H1 (cell line): ENCODE measurements around the gene S100A4. TPM values are rescaled to one million over a fixed set of nuclear protein-coding genes. Genes with fewer than 3 reads are reported as not detected.

ENCODE experiments used
- CTCF ChIA-PET: fragments of 300-600 bp; sonication (Branson Sonifier 250); formaldehyde crosslinking; loops from one replicate; lab custom pipeline; 2021; ENCODE audit not compliant: partially characterized antibody; lab: Charles Lee
- POLR2A ChIA-PET: fragments of 300-600 bp; sonication (Branson Sonifier 250); formaldehyde crosslinking; loops from one replicate; lab custom pipeline; 2021; ENCODE audit warnings: inconsistent platforms; ENCODE audit not compliant: partially characterized antibody; lab: Charles Lee
- DNase-seq, 2 experiments: peaks; one replicate each; pipeline versions ENCODE4 v3.0.0 to v3.0.0-alpha.2; 2010 to 2022; ENCODE audit warnings: low spot score in 2 of 2, low read depth in 1 of 2, mixed read lengths in 1 of 2
- FAIRE-seq: peaks from 2 replicates; lab custom pipeline; 2011; peaks lifted over from hg19 to GRCh38; lab: Jason Lieb, UNC
- H2AFZ ChIP-seq: 2 replicates; pipeline ENCODE4 v1.8.1; 2012; ENCODE audit warnings: low read length, inconsistent platforms
- H2AK5ac ChIP-seq: 2 replicates; pipeline ENCODE4 v1.6.1; 2013; ENCODE audit warnings: low read depth, low read length
- H2BK120ac ChIP-seq: replicated peaks from 2 replicates; pipeline ENCODE3; 2013; ENCODE audit warnings: low read depth, low read length, inconsistent platforms
- H2BK12ac ChIP-seq: 2 replicates; pipeline ENCODE4 v1.6.1; 2013; ENCODE audit warnings: low read depth, low read length
- H2BK15ac ChIP-seq: 2 replicates; pipeline ENCODE4 v1.6.1; 2013; ENCODE audit warnings: low read length
- H2BK20ac ChIP-seq: 2 replicates; pipeline ENCODE4 v1.6.1; 2013; ENCODE audit warnings: low read length
- H2BK5ac ChIP-seq: 2 replicates; pipeline ENCODE4 v1.6.1; 2013; ENCODE audit warnings: low read depth, low read length
- H3K14ac ChIP-seq: 2 replicates; pipeline ENCODE4 v1.6.1; 2013; ENCODE audit warnings: inconsistent platforms; ENCODE audit not compliant: insufficient read length
- H3K18ac ChIP-seq: 2 replicates; pipeline ENCODE4 v1.6.1; 2013; ENCODE audit warnings: low read length; ENCODE audit errors: extremely low read depth
- H3K23ac ChIP-seq: 2 replicates; pipeline ENCODE4 v1.6.1; 2013; ENCODE audit warnings: inconsistent platforms; ENCODE audit not compliant: insufficient read length
- H3K23me2 ChIP-seq: 2 replicates; pipeline ENCODE4 v1.6.1; 2013; ENCODE audit warnings: low read depth, low read length
- H3K27ac ChIP-seq: 2 replicates; pipeline ENCODE4 v1.6.1; 2011; ENCODE audit warnings: low read depth, low read length, inconsistent platforms
- H3K27me3 ChIP-seq, 4 experiments: replicated peaks in 1 of 4; 1 replicate in 1 of 4; 2 replicates in 3 of 4; pipeline versions ENCODE4 v1.6.1 to v1.8.1; 2011 to 2013; ENCODE audit warnings: low read length in 3 of 4, mild to moderate bottlenecking in 3 of 4, inconsistent platforms in 2 of 4, mixed read lengths in 2 of 4, moderate library complexity in 1 of 4; ENCODE audit not compliant: control insufficient read depth in 3 of 4, insufficient read depth in 3 of 4; ENCODE audit errors: extremely low read depth in 1 of 4
- H3K36me3 ChIP-seq, 4 experiments: 2 replicates each; pipeline versions ENCODE4 v1.6.1 to v1.8.1; 2011 to 2013; ENCODE audit warnings: mild to moderate bottlenecking in 4 of 4, low read length in 3 of 4, moderate library complexity in 2 of 4, control low read depth in 1 of 4, inconsistent platforms in 1 of 4; ENCODE audit not compliant: insufficient read depth in 4 of 4, control insufficient read depth in 2 of 4
- H3K4ac ChIP-seq: replicated peaks from 2 replicates; pipeline ENCODE3; 2013; ENCODE audit warnings: low read length, low read depth, mixed read lengths, inconsistent platforms; ENCODE audit not compliant: insufficient read length
- H3K4me1 ChIP-seq, 4 experiments: replicated peaks in 1 of 4; 1 replicate in 1 of 4; 2 replicates in 3 of 4; pipeline versions ENCODE4 v1.6.1 to v1.8.1; 2011 to 2013; ENCODE audit warnings: low read length in 3 of 4, inconsistent platforms in 2 of 4, mixed read lengths in 1 of 4; ENCODE audit not compliant: insufficient read depth in 4 of 4, control insufficient read depth in 3 of 4
- H3K4me2 ChIP-seq, 2 experiments: 2 replicates each; pipeline versions ENCODE4 v1.6.1 to v1.8.1; 2011 to 2013; ENCODE audit warnings: low read depth in 2 of 2, low read length in 2 of 2, control low read depth in 1 of 2, inconsistent platforms in 1 of 2, mild to moderate bottlenecking in 1 of 2; ENCODE audit not compliant: insufficient read depth in 1 of 2
- H3K4me3 ChIP-seq, 4 experiments: fragments of 200-600, 300-600 bp in 1 of 4; sonication (generic), shearing (Covaris generic), sonication (Bioruptor Twin) in 1 of 4; 2 replicates each; pipeline versions ENCODE4 v1.5.1 to v1.8.1; 2011 to 2016; ENCODE audit warnings: low read length in 4 of 4, low read depth in 3 of 4, control low read depth in 2 of 4, inconsistent platforms in 2 of 4, mild to moderate bottlenecking in 2 of 4, mixed read lengths in 1 of 4, moderate library complexity in 1 of 4; ENCODE audit not compliant: insufficient read depth in 2 of 4; ENCODE audit errors: extremely low read depth in 1 of 4
- H3K56ac ChIP-seq: replicated peaks from 2 replicates; pipeline ENCODE3; 2013; ENCODE audit warnings: low read depth, mild to moderate bottlenecking, mixed read lengths, low read length, inconsistent platforms; ENCODE audit not compliant: insufficient read length
- H3K79me1 ChIP-seq: 2 replicates; pipeline ENCODE4 v1.6.1; 2013; ENCODE audit warnings: low read depth, low read length, control low read depth
- H3K79me2 ChIP-seq, 2 experiments: 2 replicates each; pipeline versions ENCODE4 v1.6.1 to v1.8.1; 2012 to 2013; ENCODE audit warnings: low read length in 2 of 2, mild to moderate bottlenecking in 2 of 2, inconsistent platforms in 1 of 2; ENCODE audit not compliant: insufficient read depth in 2 of 2, control insufficient read depth in 1 of 2
- H3K9ac ChIP-seq, 4 experiments: replicated peaks in 1 of 4; 1 replicate in 1 of 4; 2 replicates in 3 of 4; pipeline versions ENCODE4 v1.6.1 to v1.8.1; 2011 to 2013; ENCODE audit warnings: low read depth in 3 of 4, low read length in 3 of 4, control low read depth in 2 of 4, mild to moderate bottlenecking in 2 of 4, moderate library complexity in 2 of 4, inconsistent platforms in 1 of 4; ENCODE audit errors: extremely low read depth in 1 of 4
- H3K9me3 ChIP-seq, 2 experiments: 2 replicates each; pipeline versions ENCODE4 v1.6.1 to v1.8.1; 2012 to 2013; ENCODE audit warnings: mild to moderate bottlenecking in 2 of 2, moderate library complexity in 2 of 2, control low read depth in 1 of 2, inconsistent platforms in 1 of 2, low read depth in 1 of 2, low read length in 1 of 2, mixed read lengths in 1 of 2; ENCODE audit not compliant: insufficient read depth in 2 of 2
- H4K20me1 ChIP-seq, 2 experiments: replicated peaks in 1 of 2; 2 replicates each; pipeline versions ENCODE3 to v1.8.1; 2011 to 2013; ENCODE audit warnings: inconsistent platforms in 2 of 2, low read length in 2 of 2, mild to moderate bottlenecking in 1 of 2; ENCODE audit not compliant: insufficient read depth in 2 of 2, control insufficient read depth in 1 of 2
- H4K5ac ChIP-seq: 2 replicates; pipeline ENCODE4 v1.6.1; 2013; ENCODE audit warnings: low read length, low read depth, mixed read lengths, inconsistent platforms; ENCODE audit not compliant: insufficient read length
- H4K8ac ChIP-seq: 2 replicates; pipeline ENCODE4 v1.8.0; 2013; ENCODE audit warnings: mild to moderate bottlenecking, moderate library complexity, low read length, inconsistent platforms; ENCODE audit not compliant: insufficient read depth; ENCODE audit errors: extremely low read depth
- H4K91ac ChIP-seq: replicated peaks from 2 replicates; pipeline ENCODE3; 2013; ENCODE audit warnings: low read length, mixed read lengths, inconsistent platforms; ENCODE audit not compliant: insufficient read length
- CEBPB ChIP-seq: IDR thresholded peaks from 2 replicates; pipeline ENCODE4 v1.6.1; 2012; ENCODE audit warnings: low read depth, low read length
- EZH2 ChIP-seq: fragments of 200-600 bp; sonication (generic); IDR thresholded peaks from 2 replicates; pipeline ENCODE4 v1.7.1; 2012; ENCODE audit warnings: low read depth, mild to moderate bottlenecking, moderate library complexity, low read length, inconsistent platforms; ENCODE audit not compliant: severe bottlenecking
- HDAC6 ChIP-seq: IDR thresholded peaks from one replicate; pipeline ENCODE4 v1.7.1; 2012; ENCODE audit warnings: low read depth, mild to moderate bottlenecking, inconsistent platforms, low read length, moderate library complexity
- NANOG ChIP-seq: IDR thresholded peaks from 2 replicates; pipeline ENCODE4 v1.6.1; 2011; ENCODE audit warnings: low read length, low read depth, mild to moderate bottlenecking, inconsistent platforms; ENCODE audit not compliant: insufficient read depth, poor library complexity, severe bottlenecking
- RAD21 ChIP-seq, 2 experiments: IDR thresholded peaks in 1 of 2; conservative IDR thresholded peaks in 1 of 2; 2 replicates each; pipeline ENCODE4 v1.6.1; 2011; ENCODE audit warnings: low read depth in 2 of 2, low read length in 2 of 2, improper control_type of control experiment in 1 of 2, inconsistent platforms in 1 of 2, mild to moderate bottlenecking in 1 of 2, moderate library complexity in 1 of 2
- SP1 ChIP-seq: IDR thresholded peaks from 2 replicates; pipeline ENCODE4 v1.6.1; 2011; ENCODE audit warnings: low read depth, low read length
- SP2 ChIP-seq: IDR thresholded peaks from 2 replicates; pipeline ENCODE4 v1.6.1; 2012; ENCODE audit warnings: mild to moderate bottlenecking, low read length, inconsistent platforms
- SP4 ChIP-seq: IDR thresholded peaks from 2 replicates; pipeline ENCODE4 v1.6.1; 2012; ENCODE audit warnings: low read length, inconsistent platforms
- SUZ12 ChIP-seq: fragments of 200-600 bp; sonication (generic); IDR thresholded peaks from 2 replicates; pipeline ENCODE4 v1.6.1; 2012; ENCODE audit warnings: mild to moderate bottlenecking, inconsistent platforms, low read length, moderate library complexity, mixed read lengths
- TCF12 ChIP-seq: IDR thresholded peaks from 2 replicates; pipeline ENCODE4 v1.6.1; 2011; ENCODE audit warnings: low read depth, mild to moderate bottlenecking, low read length
- WGBS, 2 experiments: shearing (Covaris generic) in 1 of 2; methylation state at CpG; one replicate each; pipeline versions ENCODE4 v1.1.6 to v1.1.7; 2013 to 2015; ENCODE audit warnings: low lambda C conversion rate in 2 of 2, mixed read lengths in 2 of 2, inconsistent platforms in 1 of 2, low coverage in 1 of 2, missing lambda C conversion rate in 1 of 2; ENCODE audit not compliant: insufficient replicate concordance in 2 of 2, insufficient coverage in 1 of 2, insufficient read length in 1 of 2; ENCODE audit errors: extremely low coverage in 1 of 2, missing lambda C conversion rate in 1 of 2; 5-methylcytosine and 5-hydroxymethylcytosine counted together
- polyA plus RNA-seq, 7 experiments: library from polyadenylated mRNA; depleted of rRNA in 3 of 7; stranded (reverse) in 5 of 7; unstranded in 2 of 7; fragments of >200 nt in 5 of 7; fragments of 200-250 nt in 2 of 7; gene quantifications; 1 replicate in 5 of 7; 2 replicates in 1 of 7; 4 replicates in 1 of 7; pipeline versions ENCODE4 v1.2.1 to v1.2.3, GENCODE V29; 2011 to 2013; ENCODE audit warnings: missing spikeins in 2 of 7, mixed read lengths in 2 of 7
- total RNA-seq: library from RNA; stranded (reverse); fragmentation: NEBNext Ultra II Directional; extraction: Animal tissue kit (Norgen Biotek cat#: 25700); gene quantifications from 2 replicates; pipeline ENCODE4 v1.2.1, GENCODE V29; 2021
- TF ChIP-seq, protein P1 (sequence below): IDR thresholded peaks from 2 replicates; pipeline ENCODE4 v1.6.1; 2012; ENCODE audit warnings: low read length, inconsistent platforms

The S100A4 gene
- total and polyA plus RNA-seq, 2 of the 8 experiments (the other 6 are each of a cell fraction or from before 2014, with no cell fraction given): 36.3 to 85.4 TPM

DNA sequence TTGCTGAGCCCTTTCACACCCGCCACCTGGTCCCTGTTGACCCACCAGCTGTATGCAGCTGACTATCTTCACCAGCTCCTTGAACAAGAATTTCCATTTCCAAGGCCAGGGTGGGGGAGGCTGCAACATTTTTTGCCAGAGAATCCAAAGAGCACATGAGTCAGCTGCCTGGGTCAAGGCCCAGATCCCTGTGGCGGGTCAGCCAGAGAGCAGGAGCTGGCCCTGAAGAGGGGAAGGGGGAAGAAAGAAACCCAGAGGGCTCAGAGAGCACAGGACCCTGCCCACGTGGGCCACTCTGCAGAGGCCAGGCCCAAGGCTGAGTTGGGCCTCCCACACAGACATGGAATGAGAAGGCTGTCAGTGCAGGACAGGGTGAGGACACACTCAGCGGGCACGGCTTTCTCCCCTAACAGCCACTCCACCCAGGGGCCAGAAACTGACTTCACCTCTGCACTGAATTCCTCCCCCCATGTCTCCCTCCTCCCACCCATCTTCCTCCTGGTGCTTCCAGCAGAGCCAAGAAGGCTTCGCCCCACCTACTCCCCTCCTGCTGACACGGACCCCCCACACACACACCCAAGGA, 38.7 kb downstream of the S100A4 start:
- Histone ChIP-seq H3K14ac (no peak overlapping the region), H3K18ac (no peak overlapping the region), H4K8ac (peak overlapping the region; percentile 3), H3K4me3 (no peak overlapping the region), H2AFZ (no peak overlapping the region), H3K9ac (no peak overlapping the region), H3K56ac (no peak overlapping the region), H3K79me2 (no peaks in the 10 kb centered on the region), H3K4me1 (peaks cover 0 to 2% (median 0%) of the 10 kb centered on the region in 4 experiments; a peak in 3 of 7 replicates), H4K5ac (no peak overlapping the region), H2BK12ac (no peak overlapping the region), H3K79me1 (no peaks in the 10 kb centered on the region), H2BK120ac (no peak overlapping the region), H3K27me3 (no peaks in the 10 kb centered on the region; a peak in 2 of 7 replicates), H3K4me2 (no peak overlapping the region), H3K23me2 (no peaks in the 10 kb centered on the region), H2BK15ac (0 out of 2 replicates have a peak overlapping the region, but pooled peaks have one; percentile 18), H3K36me3 (no peaks in the 10 kb centered on the region), H3K4ac (no peak overlapping the region), H3K23ac (no peak overlapping the region), H2AK5ac (no peak overlapping the region), H3K9me3 (no peaks in the 10 kb centered on the region), H4K91ac (no peak overlapping the region), H3K27ac (no peak overlapping the region), H2BK5ac (no peak overlapping the region), H2BK20ac (no peak overlapping the region), H4K20me1 (no peaks in the 10 kb centered on the region)
- ChIA-PET POLR2A (no interaction called here), CTCF (interaction anchor here (0.8 to 5.3 kb wide), 9 partner anchors 9 to 154 kb away, joined by 3 to 55 read pairs (median 4); partner anchors contain the start of gene S100A14)
- 72% methylated on average over 7 of the region's 7 CpGs; no CpG with 5 or more reads in 1 of the 2 experiments for WGBS, 2 experiments
- DNase-seq: no peak
- FAIRE-seq: no peak
- TF ChIP-seq TCF12: no peak
- TF ChIP-seq NANOG: no peak
- no peak for TF ChIP-seq SP2
- TF ChIP-seq EZH2: no peak
- TF ChIP-seq SP1: no peak
- TF ChIP-seq, protein P1, sequence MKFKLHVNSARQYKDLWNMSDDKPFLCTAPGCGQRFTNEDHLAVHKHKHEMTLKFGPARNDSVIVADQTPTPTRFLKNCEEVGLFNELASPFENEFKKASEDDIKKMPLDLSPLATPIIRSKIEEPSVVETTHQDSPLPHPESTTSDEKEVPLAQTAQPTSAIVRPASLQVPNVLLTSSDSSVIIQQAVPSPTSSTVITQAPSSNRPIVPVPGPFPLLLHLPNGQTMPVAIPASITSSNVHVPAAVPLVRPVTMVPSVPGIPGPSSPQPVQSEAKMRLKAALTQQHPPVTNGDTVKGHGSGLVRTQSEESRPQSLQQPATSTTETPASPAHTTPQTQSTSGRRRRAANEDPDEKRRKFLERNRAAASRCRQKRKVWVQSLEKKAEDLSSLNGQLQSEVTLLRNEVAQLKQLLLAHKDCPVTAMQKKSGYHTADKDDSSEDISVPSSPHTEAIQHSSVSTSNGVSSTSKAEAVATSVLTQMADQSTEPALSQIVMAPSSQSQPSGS: no peak
- TF ChIP-seq SUZ12: no peak
- no peak for TF ChIP-seq SP4
- TF ChIP-seq CEBPB: no peak
- no peak for TF ChIP-seq HDAC6
- no peak for TF ChIP-seq RAD21 (IDR thresholded peaks at IDR 0.05 in 1 of 2, conservative IDR thresholded peaks at IDR 0.05 in 1 of 2; ENCODE audit: low read depth in 2 of 2, low read length in 2 of 2)
